Globus pallidus (tissue), 1 donor: ENCODE measurements around the gene TNFRSF8.
A peak's percentile ranks its signal among the peaks of the same experiment; 100 is the strongest.

Experiments used
- DNase-seq: peaks from one replicate; pipeline ENCODE4 v3.0.0-alpha.2; 2015; ENCODE audit warnings: low spot score

TNFRSF8 gene

DNA sequence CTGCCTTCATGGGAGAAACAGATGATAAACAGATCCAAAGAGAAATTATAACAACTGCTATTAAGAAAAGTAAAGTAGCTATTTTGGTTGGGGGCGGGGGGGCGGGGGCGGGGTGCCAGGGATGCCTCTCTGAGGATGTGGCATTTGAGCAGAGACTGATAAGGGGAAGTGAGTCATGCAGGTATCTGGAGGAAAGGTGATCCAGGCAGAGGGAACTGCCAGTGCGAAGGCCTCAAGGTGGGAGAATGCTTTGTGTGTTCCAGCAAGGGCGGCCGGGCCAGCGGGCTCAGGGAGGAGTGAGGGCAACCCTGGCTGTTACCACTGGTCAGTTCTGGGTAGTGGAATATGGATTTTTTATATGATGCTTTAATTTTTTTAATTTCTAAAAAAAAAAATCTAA lies 96.7 kb downstream of the TNFRSF8 start:
- DNase-seq: no peak

DNA sequence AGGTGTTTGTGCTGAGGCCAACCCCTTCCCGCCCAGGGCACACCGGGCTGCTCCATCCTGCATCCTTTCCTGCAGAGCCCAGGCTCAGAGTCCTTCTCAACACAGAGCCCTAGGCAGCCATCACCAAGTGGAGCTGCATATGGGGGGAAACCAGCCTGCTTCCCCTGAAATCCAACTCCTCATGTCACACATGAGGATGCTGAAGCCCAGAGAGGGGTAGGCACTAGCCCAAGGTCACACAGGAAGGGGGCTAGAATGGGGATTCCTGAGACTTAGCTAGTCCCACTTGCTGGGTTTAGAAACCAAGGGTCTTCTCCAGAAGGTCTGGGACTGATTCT lies 98.2 kb downstream of the TNFRSF8 start:
- DNase-seq: no peak

DNA sequence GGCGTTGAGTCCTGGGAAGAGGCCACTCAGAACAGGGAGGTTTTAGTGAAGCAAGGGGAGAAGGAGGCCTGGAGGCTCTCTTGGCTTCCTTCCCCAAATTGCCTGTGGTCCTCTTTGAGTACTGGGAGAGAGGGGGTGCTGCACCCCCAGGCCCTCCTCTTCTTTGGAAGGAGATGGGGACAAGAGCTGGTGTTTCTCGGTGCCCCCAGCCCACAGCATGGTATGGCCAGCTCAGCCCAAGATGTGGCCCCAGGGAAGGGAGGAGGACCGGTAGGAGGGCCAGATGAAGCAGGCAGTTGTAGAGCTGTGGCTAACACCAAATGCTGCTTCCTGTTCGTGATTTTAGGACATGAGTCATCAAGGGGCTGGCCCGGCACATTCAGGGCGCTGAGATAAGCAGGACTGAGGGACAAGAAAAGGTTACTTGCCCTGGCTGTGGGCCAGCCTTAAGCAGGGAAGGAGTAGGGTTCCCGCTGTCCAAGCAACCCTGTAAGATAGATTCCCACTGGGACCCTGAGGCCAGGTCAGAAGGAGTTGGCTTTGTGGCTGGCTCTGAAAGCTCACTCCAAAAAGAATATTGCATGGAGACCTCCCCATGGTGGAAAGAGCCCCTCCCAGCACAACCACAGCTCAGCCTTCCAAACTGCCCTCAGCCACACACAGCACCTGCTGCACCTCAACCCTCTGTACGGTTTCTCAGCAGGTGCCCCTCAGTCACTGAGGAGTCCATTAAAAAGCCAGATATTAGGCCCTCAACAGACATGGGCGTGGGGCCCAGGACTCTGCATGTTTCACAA lies 98.8 kb downstream of the TNFRSF8 start:
- DNase-seq: peak; percentile 65

DNA sequence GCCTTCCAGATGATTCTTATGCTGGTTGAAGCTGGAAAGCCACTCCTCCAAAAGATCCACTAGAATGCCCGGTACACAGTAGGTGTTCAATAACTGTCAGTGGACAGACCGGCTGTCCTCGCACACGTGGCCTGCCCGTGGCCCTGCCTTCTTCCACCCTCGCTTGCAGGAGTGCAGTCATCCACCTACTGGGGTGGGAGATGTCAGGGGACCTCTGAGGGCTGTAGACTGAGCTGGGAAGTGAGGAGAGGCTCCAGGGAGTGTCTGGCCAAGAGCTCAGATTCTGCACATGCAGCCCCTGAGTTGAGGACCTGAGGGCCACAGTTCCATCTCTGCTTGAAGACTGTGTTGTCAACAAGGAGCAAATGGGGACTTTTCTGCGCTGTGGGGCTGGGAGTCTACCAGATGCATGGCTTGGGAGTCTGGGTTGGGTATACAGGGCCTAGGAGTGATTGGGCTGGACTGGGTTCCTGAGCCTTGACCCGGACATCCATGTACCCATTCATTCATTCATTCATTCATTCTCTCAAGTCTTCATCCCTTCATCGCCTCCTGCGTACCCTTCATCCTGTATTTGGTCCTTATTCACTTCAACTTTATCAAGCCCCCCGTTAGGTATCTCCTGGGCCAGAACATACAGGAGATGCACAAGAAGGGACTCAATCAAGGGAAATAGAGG lies 99.5 kb downstream of the TNFRSF8 start:
- DNase-seq: no peak

DNA sequence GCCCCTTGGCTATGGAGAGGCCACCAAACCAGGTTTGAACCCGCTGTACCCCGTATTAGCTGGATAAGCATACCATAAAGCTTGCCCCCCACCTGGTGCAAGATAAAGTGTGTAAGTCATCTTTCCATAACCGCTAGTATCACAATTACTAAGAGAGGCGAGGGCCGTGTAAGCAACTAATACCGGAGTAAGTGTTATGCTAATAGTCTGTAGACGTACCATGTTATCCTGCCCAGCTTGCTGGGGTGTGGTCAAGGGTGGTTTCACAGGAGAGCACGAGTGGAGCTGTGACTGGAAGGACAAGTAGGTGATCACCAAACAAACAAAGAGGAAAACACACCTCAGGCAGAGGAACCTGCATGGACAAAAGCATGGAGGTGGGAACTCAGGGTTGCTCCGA lies 100.1 kb downstream of the TNFRSF8 start:
- no peak for DNase-seq

DNA sequence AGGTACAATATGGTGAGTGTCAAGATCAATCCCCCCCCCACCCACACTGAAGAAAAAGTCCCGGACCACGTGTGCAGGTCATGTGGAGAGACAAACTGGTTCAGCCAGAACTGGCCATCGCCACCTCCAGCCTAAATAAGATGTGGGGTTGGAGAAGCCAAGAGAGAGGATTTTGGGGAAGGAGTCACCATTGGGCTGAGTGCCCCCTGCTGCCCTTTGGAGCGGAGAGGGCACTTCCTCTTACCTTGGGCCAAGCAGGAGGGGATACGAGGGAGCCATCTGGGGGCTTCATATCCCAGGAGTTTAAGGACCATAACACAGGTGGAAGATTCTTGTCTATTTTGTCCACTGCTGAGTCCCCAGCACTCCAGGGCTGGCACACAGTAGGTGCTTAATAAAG lies 101.1 kb downstream of the TNFRSF8 start:
- DNase-seq: no peak

DNA sequence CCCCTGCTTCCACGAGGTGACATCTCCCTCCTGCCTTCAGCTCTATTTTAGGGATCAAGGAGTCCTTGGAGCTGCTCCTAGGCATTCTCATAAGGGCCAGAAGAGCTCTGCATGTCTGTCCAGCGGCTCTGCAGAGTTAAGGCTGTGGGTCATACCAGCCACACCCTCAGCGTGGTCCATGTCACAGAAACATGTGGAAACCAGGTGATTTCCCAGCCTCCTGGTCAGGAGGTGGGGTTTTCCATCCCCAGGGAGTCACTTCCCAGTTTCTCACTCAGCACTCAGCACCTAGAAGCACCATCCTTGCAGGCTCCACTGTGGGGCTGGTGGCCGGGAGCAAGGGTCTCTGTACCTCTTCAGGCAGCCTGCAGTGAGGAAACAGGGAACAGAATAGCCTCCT lies 102.2 kb downstream of the TNFRSF8 start:
- no peak for DNase-seq

DNA sequence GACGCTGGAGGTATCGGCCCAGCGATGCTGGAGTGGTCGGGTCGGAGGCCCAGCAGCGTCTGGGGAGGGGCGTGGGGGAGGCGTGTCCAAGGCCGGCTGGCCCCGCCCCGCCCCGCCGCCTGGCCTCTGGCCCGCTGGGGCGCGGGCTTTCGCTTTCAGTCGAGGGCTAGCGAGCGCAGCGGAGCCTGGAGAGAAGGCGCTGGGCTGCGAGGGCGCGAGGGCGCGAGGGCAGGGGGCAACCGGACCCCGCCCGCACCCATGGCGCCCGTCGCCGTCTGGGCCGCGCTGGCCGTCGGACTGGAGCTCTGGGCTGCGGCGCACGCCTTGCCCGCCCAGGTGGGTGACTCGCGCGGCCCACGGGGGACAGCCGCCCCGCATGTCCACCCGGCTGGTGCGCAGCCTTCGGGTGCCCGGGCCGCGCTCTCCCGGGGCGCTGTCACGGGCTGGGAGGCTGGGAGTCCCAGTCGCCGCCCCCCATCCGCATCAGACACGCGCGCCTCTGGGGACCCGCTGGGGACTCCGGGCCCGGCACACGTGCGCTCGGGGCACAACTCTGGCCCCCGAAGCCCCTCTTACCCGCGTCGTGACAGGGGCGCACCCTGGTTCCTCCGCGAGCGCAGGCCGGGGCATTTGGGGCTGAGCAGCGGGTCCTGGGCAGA lies 103.9 kb downstream of the TNFRSF8 start, which contains the start of gene TNFRSF1B:
Gene TNFRSF1B, plus strand, starts transcription at position 158 of the 659 bp plus-strand sequence. Its CDS starts 101 bp downstream, at position 259.
- DNase-seq: no peak

DNA sequence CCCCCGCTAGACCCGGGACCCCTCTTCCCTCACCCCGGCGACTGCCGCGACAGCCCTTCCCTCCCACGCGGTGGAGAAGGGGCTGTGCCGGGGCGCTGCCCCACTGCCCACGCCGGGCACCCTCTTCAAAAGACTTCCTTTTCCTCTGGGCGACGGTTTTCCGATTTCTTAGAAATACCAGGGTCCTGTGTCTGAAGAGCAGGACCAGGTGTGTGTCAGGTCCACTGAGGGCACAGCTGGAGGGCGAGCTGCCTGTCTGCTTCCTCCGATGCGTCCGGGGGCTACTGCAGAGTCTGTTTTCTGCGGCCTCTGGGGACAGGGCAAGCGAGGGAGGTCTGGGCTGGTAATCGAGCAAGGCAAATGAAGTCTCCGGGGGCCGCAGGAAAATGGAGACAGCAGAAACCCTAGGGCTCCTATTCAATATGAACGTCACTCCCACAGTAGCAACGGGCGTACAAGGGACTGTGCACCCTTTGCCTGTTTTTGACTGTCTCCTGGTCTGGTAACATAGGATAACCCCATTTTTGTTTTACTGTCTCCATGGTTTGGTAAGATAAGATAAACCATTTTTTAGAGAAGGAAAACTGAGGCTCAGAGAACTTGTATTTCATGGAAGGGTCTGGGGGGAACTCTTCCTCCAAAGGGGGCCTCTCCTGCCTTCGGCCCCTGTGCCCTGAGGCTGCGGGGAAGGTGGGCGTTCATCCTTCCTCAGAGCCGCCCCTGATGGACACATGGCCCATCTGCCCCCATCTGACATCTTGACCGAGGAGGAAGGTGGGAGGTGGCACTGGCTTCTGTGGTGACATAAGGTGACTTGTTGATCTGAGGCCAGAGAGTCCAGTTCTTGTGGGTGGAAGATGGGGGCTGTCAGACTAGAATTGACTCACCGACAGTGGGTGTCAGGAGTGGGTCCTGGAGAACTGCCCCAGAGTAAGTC lies 104.7 kb downstream of the TNFRSF8 start:
- DNase-seq: no peak

DNA sequence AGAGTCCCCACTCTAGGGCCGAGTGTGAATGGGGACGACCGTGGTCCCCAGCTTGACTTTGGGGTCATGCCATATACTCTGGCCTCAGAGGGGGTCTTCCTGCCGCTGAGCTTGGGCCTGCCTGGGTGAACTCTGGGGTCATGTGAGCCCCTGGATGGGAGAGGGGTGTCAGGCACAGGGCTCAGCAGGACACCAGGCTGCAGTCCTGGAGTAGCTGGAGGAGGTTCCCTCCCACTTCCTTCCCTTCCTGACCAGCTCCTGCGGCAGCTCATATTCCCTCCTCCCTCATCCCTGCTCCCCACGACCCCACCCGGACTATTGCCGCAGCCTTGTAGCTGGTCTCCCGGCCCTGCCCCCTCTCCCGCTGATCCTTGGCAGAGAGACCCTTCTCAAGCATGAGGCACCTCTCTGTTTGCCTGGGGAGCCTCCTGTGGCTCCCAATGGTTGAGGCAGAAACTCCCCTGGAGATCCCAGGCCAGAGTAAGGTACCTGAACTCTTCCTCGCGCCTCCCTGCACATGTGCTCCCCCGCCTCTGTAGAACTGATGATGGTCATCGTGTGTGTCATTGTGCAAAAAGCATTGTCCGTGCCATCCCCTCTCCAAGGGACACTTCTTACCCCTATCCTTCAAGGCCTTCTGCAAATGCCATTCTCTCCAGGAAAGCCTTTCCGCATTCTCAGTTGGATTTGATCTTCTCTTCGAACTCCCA lies 105.5 kb downstream of the TNFRSF8 start:
- no peak for DNase-seq

DNA sequence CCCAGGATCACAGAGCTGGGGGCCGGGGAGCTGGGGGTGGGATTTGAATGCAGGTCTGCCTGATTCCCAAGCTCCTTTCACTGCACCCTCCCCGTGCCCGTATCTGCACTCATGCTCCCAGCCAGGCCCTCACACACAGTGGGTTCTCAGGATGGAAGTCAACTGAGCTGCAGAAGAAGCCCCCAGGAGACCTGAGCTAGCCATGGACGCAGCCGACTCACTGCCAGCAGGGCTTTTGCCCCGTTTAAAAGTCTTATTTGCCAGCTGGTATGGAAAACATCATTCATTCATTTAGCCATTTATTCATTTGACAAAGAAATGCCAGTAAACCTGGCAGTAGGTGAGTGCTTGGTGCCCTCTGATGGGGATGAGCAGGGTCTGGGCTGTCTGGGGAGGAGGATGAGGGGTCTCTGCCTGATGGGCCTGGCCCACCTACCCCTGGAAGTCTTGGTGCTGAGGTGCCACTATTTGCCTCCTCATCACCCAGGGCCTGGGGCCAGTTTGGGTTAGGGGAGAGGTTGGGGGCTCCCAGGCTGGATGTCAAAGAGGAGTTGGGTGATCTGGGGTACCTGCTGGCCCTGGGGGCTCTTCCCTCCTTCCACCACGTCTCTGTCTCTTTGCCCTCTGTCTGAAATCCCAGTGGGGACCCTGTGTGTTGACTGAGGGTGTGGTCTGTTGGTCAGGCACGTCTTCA lies 106.5 kb downstream of the TNFRSF8 start:
- no peak for DNase-seq

DNA sequence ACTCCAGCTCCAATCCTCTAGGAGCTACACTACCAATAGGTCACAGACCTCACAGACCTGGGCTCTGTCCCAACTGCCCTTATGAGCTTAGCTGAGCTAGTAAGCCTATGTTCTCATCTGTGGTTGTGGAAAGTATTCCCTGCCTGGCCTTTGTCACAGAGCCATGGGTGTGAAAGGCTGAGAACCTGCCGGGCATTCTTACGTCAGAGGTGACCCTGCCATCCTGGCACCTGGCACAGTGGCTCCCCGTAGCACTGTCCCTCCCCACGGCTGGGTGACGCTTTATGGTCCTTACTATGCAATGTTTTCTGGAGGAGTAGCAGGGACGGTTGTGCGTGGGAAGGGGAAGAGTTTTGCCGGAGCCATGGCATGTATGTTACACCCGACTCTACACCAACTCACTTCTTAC lies 107.2 kb downstream of the TNFRSF8 start:
- no peak for DNase-seq

DNA sequence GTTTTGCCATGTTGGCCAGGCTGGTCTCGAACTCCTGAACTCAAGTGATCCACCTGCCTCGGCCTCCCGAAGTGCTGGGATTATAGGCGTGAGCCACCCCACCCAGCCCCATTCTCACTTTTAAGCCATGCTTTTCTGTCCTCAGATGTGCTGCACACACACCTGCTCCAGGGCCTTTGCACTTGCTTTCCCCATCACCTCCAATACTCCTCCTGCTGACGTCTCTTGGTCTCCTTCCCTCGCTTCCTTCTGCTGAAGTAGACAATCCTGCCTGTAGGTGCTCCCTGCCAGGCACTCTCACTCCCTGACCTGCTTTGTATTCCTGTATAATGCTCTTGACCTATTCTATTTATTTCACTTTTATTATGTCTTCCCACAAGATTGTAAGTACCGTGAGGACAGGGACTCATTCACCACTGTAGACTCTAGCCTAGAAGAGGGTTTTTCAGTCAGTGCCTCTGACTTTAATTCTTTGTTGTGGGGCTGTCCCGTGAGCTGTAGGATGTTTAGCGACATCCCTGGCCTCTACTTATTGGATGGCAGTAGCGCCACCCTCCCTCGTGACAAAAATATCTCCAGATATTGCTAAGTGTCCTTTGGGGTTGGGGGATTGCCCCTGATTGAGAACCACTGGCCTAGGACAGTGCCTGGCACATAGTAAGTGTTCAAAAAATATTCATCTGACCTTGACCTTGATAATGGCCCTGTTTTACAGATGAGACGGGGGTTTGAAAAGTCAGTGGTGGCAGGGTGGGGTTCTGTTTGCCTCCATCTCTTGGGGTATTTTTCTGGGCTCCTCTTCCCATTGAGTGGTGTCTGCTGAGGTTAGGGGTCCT lies 108.3 kb downstream of the TNFRSF8 start:
- no peak for DNase-seq

DNA sequence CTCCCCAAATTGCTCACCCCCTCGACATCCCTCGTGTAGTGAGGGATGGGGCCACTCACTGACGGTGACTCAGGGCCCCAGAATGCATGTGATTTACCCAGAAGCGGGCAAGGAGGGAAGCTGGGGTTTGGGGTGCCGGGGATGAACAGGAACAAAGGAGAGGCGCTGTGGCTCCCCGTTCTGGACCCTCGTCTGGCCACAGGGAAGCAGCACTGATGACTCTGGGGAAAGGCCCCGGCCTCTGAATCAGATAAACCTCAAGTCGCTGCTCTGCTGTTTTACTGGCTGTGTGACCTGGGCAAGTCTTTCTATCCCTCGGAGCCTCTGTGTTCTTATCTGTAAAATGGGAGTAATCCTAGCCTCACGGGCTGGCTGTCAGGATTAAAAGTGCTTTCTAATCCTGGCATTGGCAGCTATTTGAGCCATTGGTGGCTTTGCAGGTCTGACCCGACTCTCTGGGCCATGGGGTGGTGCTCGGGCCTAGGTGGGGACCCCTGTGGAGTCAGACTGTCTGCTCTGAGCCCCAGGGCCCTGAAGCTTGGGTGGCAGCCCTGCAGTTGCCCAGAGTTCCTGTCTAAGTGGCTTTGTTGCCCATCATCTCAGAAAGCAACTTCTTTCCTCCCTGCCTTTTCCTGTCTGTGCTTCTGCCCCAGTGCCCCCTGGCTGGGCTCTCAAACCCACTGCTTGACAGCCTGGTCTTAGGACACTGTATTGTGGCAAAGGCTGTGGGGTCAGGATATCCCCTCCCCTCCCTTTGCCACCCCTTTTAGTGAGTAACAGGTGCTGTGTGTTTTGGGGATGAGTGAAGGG lies 109.1 kb downstream of the TNFRSF8 start:
- no peak for DNase-seq

DNA sequence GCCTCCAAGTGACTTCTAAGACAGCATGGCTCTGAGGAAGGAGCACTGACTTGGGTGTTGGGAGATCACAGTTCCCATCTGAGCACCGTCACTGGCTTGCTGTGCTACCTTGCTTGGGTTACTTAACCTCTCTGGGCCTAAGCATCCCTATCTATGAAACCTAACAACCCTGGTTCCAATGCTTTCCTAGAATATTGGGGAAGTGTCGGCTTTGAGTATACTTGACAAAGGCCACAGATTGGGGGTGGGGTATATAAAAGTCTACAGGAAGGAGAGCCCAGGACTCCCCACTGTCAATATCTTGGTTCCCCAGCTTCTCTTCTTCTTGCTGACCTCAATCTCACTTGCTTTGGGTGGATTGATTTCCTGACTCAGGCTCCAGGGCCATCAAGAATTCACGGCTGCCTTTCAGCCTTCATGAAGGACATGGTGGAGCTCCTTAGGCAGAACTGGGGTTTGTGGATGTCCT lies 110.0 kb downstream of the TNFRSF8 start:
- no peak for DNase-seq

DNA sequence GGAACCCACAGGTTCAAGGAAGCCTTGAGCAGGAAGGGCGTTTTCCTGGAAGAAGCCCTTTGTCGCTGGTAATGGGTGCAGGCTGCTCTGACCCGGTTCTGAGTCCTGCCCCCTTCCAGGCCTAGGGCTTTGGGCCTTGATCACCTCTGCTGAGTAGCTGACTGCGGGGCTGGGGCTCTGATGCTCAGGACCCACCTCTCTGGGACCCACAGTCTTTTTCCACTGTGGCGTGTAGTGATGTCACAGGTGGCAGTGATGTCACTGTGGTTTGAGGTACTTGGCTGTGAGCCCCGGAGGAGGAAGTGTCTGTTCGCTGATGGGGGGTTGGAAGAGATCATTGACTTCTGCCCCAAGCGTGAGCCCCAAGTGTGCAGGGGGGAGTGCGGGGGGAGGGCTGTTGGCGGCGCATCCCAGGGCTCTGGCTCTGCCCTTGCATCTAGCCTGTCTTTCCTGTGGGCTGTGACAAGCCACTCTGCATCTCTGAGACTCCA lies 110.6 kb downstream of the TNFRSF8 start:
- DNase-seq: peak; percentile 50

DNA sequence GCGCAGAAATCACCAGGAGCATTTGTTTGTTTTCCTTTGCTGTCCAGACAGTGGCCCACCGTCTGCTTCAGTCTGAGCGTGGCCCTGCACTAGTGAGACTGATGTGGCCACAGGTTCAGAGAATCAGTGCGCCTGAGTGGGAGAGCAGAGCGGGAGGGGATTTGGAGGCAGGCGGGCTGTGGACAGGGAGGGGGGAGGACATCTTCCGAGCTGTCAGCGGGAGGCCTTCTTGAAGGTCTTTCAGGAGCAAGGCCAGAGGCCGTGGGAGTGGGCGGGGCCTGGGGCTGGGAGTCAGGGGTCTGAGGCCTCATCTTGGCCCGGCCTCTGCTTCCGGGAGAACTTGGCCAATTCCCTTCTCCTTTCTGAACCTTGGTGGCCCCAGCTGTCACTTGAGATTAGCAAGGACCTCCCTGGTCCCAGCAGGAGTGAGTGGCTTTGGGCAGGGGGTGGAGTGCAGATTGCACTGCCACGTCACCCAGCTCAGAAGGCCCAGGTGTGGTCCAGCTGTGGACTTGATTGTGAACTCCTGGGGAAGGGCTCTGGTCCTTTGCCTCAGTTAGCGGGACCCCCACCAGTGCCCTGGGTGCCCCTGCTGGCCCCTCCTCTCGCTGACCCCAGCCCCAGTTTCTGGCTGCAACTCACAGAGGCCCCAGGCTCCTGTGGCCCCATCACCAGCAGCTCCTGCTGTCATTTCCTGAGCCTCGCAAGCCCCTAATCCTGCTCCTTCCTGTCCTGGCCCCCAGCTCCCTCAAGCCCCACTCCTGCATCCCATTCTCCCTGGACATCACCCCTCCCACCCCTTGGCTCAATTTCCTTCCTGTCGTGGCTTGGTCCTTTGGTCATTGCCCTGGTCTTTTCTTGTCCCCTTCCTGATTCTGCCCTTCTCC lies 112.1 kb downstream of the TNFRSF8 start:
- DNase-seq: no peak
